Measurements from ENCODE around the gene MRPS35.
"Not testable (repeated sequence)": the region's sequence is repeated elsewhere in the genome, so short reads cannot be mapped to it uniquely, and the experiment has no call there.

MRPS35 gene

GRCh38 chr12:27709212-27709931 is 1.3 kb upstream of the MRPS35 start:
- no peak for DNase-seq

DNA sequence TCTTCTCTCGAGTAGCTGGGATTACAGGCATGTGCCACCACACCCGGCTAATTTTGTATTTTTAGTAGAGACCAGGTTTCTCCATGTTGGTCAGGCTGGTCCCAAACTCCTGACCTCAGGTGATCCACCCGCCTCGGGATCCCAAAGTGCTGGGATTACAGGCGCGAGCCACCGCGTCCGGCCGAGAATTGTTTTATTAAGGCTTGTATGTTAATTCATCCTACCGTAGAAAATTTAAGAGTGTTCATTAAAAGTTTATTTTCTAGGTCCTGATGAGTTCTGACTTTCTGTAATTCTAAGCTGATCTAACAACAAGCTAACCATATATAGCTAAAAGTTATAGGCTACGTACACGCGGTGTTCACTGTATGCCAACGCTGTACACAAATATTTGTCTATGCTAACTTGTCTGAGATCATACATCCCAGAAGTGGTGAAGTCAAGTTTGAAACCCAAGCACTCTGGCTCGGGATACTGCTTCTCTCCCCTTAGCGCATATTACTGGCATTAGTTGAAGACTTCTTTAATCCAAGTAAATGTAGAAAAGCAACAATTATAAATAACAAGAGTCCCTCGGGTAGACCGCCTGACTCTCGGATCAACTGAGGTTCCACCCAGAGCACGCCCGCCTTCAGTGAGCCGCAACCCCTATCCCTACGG is 570 bp upstream of the MRPS35 start:
- DNase-seq, result peak in 1 of 2 experiments; percentile 31

DNA sequence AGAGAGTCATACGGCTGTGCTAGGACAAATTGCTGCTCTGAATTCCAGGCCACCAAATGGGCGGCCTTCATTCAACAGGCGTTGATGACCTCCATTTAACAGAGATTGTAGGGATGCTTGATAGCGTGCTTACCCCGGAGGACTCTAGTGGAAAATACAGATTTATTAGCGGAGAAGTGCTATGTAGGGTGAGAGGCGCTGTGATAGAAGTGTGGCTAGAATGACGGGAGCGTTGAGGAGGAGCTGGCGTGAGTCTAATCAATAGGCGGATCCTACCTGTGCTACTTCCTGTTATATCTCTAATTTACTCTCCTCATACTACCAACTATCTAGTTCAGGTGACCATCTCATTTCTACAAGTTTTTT is 668 bp downstream of the MRPS35 start:
- DNase-seq, result peak in 1 of 2 experiments; percentile 43

- DNase-seq, result no peak
Measured at GRCh38 chr12:27711967-27712366, 1.3 kb downstream of the MRPS35 start.

- DNase-seq, result no peak
Measured at GRCh38 chr12:27723212-27723611, 12.6 kb downstream of the MRPS35 start.

DNA sequence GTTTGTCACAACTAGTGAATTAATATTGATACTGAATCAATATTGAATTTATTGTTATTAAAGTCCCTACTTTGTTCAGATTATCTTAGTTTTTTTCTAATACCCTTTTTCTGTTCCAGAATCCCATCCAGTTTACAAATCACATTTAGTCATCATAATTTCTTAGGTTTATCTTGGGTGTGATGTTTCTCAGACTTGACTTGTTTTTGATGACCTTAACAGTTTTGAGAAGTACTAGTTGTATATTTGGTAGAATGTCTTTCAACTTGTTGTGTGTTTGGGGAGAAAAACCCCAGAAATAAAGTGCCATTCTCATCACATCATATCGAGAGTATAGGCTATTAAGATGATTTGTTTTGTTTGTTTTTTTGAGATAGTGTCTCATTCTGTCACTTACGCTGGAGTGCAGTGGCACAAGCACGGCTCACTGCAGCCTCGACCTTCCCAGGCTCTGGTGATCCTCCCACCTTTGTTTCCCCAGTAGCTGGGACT is 19.5 kb downstream of the MRPS35 start:
- DNase-seq, result no peak

- peak in 1 of 2 experiments; percentile 5 for DNase-seq
Measured at GRCh38 chr12:27732281-27732680, 21.6 kb downstream of the MRPS35 start.

- peak in 1 of 2 experiments; percentile 29 for DNase-seq
Measured at GRCh38 chr12:27733052-27733656, 22.5 kb downstream of the MRPS35 start.

- no peak for DNase-seq
Measured at GRCh38 chr12:27733791-27734190, 23.2 kb downstream of the MRPS35 start.

DNA sequence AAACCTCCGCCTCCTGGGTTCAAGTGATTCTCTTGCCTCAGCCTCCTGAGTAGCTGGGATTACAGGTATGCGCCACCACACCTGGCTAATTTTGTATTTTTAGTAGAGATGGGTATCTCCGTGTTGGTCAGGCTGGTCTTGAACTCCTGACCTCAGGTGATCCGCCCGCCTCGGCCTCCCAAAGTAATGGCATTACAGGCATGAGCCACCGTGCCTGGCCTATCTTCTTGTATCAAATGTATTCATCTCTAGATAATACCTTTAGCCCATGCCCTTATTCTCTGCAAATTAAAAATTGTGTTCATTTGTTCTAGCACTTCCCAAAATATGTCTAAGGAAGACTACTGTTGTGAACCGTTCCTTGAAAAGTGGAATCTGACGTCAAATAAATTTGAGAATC is 23.7 kb downstream of the MRPS35 start:
- DNase-seq, result not testable (repeated sequence)

DNA sequence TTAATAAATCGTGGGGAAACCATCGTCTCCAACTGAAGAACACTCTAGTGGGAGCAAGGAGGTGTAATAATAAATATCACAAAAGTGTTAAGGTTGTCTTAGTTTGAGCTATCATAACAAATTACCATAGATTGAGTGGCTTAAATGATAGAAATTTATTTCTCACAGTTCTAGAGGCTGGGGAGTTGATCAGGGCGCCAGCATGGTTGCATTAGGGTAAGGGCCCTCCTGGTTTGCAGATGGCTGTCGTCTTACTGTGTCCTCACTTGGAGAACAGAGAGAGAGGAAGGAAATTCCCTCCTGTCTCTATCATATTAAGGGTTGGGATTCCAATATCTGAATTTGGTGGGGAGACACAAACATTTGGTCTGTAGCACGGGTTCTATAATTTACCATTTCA is 33.0 kb downstream of the MRPS35 start:
- no peak for DNase-seq

DNA sequence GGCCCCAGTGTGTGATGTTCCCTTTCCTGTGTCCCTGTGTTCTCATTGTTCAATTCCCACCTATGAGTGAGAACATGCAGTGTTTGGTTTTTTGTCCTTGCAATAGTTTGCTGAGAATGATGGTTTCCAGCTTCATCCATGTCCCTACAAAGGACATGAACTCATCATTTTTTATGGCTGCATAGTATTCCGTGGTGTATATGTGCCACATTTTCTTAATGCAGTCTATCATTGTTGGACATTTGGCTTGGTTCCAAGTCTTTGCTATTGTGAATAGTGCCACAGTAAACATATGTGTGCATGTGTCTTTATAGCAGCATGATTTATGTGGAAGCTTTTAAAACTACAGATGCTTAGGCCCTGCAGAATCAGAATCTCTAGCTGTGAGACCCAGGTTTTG is 35.1 kb downstream of the MRPS35 start:
- not testable (repeated sequence) for DNase-seq

- no peak for DNase-seq
Measured at GRCh38 chr12:27747111-27747820, 36.6 kb downstream of the MRPS35 start.

DNA sequence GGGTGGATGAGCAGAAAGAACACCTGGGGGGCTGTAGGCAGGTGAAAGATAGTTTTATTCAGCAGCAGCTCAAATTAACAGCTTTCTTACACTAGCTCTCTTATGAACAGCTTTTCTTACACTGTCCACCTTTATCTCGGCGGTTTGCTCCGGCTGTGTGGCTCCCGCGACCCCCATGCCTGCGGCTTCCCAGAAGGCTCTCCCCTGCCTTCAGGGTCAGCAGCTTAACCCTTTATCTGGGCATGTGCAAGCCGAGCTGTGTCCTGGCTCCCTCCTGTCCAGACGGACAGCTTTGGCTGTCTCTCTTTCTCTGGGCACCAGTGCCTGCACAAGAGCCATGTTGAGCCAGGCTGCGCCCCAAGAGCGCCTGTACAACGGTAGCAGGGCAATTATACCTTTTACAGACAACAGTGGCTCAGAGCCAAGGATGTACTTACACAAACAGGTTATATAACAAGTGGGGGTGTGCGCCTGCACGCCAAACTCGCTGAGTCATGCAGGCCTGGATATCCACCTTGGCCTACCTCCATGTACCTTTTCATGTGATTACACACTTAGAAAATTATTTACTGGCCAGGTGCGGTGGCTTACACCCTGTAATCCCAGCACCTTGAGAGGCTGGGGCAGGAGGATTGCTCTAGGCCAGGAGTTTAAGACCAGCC is 40.9 kb downstream of the MRPS35 start:
- no peak for DNase-seq

- DNase-seq, result no peak
Measured at GRCh38 chr12:27754795-27755194, 44.2 kb downstream of the MRPS35 start.

DNA sequence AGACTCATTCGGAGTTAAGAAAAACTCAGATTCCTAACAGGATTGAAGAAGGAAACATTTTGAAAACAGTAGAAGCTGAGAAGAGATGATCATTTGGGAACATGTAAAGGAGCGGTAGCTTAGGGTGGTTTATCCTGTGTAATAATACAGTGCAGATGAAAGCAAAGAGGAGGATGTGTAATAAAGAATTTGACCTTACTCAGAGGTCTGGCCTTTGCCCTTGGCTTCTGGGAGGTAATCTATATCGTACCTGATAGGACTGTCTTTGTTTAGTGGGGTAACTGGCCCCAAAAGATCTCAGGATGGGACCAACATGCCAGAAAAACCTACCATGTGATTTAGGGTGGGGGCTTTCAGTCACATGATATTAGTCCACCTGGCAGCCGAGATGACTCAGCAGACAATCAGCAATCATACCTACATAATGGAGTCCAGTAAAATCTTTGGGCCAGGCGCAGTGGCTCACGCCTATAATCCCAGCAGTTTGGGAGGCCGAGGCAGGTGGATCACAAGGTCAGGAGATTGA is 46.1 kb downstream of the MRPS35 start:
- no peak for DNase-seq

- no peak for DNase-seq
Measured at GRCh38 chr12:27762757-27763156, 52.1 kb downstream of the MRPS35 start.

- no peak for DNase-seq
Measured at GRCh38 chr12:27766587-27766986, 56.0 kb downstream of the MRPS35 start.

GRCh38 chr12:27769142-27769673 is 58.6 kb downstream of the MRPS35 start:
- no peak for DNase-seq

GRCh38 chr12:27771481-27772327 is 61.1 kb downstream of the MRPS35 start:
- DNase-seq, result no peak

DNA sequence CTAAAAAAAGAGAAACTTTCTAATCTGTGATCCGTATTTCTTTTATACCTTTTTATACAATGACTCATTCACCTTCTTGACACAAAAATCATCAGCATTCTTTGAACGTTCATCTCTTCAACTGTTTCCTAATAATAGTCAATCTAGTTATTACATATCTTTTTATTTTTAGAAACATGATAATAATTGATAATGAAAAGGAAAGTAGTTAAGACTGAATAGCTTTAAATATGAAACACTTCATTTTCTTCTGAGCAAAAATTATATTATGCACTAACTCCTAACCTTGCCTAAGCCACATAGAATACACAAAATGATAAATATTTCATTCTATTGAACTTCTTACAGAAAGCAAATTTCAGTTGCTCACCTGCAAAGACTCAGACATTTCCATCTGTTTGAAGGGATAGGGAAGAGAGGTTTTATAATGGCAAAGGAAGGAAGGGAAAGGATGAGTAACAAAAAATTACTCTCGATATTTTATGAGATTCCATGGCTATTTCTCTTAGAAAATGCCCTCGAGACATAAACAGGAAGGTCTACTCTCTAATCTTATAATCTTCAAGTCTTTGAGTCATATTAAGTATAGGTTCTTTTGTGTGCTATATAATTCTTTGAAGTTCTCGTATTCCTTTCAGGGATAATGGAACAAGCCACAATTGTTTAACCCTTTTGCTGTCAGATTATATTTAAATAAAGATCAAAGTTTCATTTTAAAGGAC is 61.9 kb downstream of the MRPS35 start:
- DNase-seq, result no peak
